Fibroblast of pulmonary artery (primary cell): ENCODE results near the gene RNF214.

ENCODE experiments used
- DNase-seq: peaks from one replicate; pipeline ENCODE4 v3.0.0-alpha.2; 2010; ENCODE audit warnings: low read depth
- H3K4me3 ChIP-seq: replicated peaks from 2 replicates; pipeline ENCODE4 v1.5.1; 2011; ENCODE audit warnings: low read depth, mild to moderate bottlenecking, control low read depth, low read length, moderate library complexity
- CTCF ChIP-seq: IDR thresholded peaks from 2 replicates; pipeline ENCODE4 v1.5.1; 2011; ENCODE audit warnings: mild to moderate bottlenecking, control low read depth, low read length, inconsistent platforms; ENCODE audit errors: missing control alignments

Gene RNF214

GRCh38 chr11:117290809-117291396, 58.4 kb downstream of the RNF214 start, which contains the start of gene BACE1-AS:
Gene BACE1-AS, plus strand, starts transcription at chr11:117291346.
- H3K4me3 ChIP-seq: no peak within 1 kb of the TSS
- no peak for TF ChIP-seq CTCF
- no peak for DNase-seq

GRCh38 chr11:117292616-117293015, 60.1 kb downstream of the RNF214 start:
- DNase-seq: no peak
- H3K4me3 ChIP-seq: no peak overlapping the region
- no peak for TF ChIP-seq CTCF

- TF ChIP-seq CTCF: no peak
- no peak overlapping the region for H3K4me3 ChIP-seq
- DNase-seq: no peak
Observed at GRCh38 chr11:117295438-117296137, 63.1 kb downstream of the RNF214 start.

GRCh38 chr11:117296881-117297280, 64.4 kb downstream of the RNF214 start:
- DNase-seq: no peak
- no peak for TF ChIP-seq CTCF
- H3K4me3 ChIP-seq: no peak overlapping the region

- DNase-seq: no peak
- no peak for TF ChIP-seq CTCF
- no peak overlapping the region for H3K4me3 ChIP-seq
Observed at GRCh38 chr11:117298195-117298594, 65.7 kb downstream of the RNF214 start.

DNA sequence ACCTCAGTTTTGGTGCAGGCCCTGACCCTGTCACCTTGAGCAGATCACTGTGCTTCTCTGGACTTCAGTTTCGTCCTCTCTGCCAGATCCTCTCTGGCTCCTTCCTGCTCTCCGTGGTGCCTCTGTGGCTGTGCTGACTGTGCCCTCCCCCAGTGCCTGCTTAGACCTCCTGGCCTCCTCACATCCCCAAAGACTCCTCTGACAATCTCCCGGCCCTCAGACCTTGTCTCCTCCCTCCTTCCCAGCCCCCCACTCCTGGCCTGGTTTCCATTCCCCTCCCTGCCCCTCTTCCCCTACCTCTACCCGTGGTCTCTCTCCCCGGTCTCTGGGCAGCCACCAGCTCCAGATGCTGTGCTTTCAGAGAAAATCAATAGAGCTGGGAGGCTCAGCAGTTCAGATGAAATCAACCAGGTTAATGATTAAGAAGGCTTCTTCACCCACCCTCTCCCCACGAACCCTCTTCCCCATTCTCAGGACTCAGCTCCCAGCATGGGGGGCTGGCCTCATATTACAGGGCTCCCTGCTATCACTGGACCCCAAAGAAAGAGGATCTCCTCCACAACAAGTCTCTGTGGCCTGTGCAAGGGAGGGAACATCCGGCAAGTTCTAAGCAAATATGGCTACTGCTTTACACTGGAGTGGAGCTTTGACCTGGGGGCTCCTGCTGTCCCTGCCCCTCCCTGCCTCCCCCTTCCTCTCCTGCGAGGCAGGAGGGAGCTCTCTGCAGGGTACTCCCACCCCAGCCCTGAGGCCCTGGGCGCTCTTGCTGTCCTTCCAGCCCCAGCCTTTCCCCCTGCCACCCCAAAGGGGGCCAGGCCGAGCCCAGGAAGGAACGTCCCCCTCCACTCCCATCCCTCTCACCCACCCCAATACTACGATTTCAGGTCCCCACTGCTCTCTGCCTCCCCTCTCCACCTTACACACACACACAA, 67.1 kb downstream of the RNF214 start:
- DNase-seq: no peak
- TF ChIP-seq CTCF: no peak
- H3K4me3 ChIP-seq: no peak overlapping the region
